Glomerular endothelial cell (primary cell): ENCODE results near the gene IFNA8. TPM values are rescaled to one million over a fixed set of nuclear protein-coding genes. Genes with fewer than 3 reads are reported as not detected.
"Not testable (repeated sequence)": the region's sequence is repeated elsewhere in the genome, so short reads cannot be mapped to it uniquely, and the experiment has no call there.

Source experiments
- DNase-seq: peaks from one replicate; pipeline ENCODE4 v3.0.0-alpha.2; 2011; ENCODE audit warnings: low read depth, low spot score; ENCODE audit errors: extremely low read depth
- total RNA-seq: library from RNA; depleted of rRNA; stranded (reverse); fragments of >200 nt; gene quantifications from 2 replicates; pipeline ENCODE4 v1.2.3, GENCODE V29; 2015

IFNA8 gene
- total RNA-seq, 1 donor from 2014 or later, result not detected

GRCh38 chr9:21415493-21416267, 6.8 kb downstream of the IFNA8 start:
- DNase-seq, result no peak

DNA sequence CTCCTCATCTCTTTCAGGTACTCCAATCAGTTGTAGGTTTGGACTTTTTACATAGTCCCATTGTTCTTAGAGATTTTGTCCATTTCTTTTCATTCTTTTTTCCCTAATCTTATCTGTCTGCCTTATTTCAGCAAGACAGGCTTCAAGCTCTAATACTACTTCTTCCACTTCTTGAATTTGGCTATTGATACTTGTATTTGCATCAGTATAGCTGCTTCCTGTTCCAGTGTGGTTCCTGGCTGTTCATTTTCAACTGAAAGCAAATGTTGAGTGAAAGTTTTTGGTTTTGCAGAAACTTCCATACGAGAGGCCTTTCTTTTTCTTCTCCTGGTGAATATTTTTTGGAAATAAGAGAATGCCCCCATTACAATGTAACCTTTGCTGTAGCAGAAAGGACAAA, 19.3 kb downstream of the IFNA8 start:
- DNase-seq, result no peak

DNA sequence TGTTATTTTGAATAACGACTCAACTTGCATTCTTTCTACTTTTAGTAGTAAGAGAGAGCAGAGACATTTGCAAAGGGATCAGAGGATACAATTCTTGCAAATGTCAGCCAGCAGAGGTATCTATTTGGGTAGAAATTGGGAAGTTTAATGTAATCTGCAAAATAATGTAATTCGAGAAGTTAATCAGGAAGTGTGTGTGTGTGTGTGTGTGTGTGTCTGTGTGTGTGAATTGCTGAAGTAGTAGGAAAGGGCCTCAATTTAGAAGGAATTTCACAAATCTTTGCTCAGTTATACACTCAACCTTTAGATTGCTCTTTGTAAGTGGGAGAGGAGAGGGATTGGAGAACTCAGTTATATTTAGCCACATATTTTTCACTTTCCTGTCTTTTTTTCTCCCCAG, 20.3 kb downstream of the IFNA8 start:
- no peak for DNase-seq

GRCh38 chr9:21432672-21433425, 23.9 kb downstream of the IFNA8 start:
- DNase-seq, result no peak

- peak; percentile 27 for DNase-seq
These were observed 25.5 kb downstream of the IFNA8 start for GRCh38 chr9:21434202-21435014.

- DNase-seq, result not testable (repeated sequence)
These were observed 26.1 kb downstream of the IFNA8 start for GRCh38 chr9:21435015-21435383.

DNA sequence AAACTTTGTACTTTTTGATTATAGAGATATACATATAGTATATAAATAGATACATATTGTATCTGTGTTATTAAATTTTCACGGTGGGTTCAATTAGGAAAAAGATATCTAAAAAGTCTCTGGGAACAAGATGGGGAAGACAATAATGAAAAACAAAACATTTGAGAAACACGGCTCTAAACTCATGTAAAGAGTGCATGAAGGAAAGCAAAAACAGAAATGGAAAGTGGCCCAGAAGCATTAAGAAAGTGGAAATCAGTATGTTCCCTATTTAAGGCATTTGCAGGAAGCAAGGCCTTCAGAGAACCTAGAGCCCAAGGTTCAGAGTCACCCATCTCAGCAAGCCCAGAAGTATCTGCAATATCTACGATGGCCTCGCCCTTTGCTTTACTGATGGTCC, 31.2 kb downstream of the IFNA8 start, which contains the start of gene IFNA1:
TSS of gene IFNA1 (plus strand) at position 301 of the 400 bp plus-strand sequence. CDS start at position 370, 69 bp downstream.
- no peak for DNase-seq

- no peak for DNase-seq
These were observed 35.1 kb downstream of the IFNA8 start for GRCh38 chr9:21443849-21444625.

DNA sequence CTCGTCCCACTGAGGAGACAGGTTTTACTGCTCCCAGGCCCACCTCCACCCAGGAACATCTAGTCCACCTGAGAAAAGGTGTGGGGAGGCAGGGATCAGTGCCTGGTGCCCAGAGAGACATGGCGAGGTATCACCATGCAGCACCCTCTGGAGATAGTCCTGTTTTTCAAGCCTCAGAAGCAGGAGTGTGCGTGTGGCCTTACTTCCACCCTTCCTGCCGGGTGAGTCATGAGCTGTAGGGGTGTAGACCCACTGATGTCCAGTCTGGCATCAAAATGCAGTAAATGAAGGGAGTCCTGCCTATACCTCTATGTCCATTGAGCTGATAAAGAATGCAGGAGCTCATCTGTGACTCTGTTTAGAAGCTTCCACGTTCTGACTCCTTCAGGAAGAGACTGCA, 40.4 kb downstream of the IFNA8 start:
- DNase-seq, result not testable (repeated sequence)

DNA sequence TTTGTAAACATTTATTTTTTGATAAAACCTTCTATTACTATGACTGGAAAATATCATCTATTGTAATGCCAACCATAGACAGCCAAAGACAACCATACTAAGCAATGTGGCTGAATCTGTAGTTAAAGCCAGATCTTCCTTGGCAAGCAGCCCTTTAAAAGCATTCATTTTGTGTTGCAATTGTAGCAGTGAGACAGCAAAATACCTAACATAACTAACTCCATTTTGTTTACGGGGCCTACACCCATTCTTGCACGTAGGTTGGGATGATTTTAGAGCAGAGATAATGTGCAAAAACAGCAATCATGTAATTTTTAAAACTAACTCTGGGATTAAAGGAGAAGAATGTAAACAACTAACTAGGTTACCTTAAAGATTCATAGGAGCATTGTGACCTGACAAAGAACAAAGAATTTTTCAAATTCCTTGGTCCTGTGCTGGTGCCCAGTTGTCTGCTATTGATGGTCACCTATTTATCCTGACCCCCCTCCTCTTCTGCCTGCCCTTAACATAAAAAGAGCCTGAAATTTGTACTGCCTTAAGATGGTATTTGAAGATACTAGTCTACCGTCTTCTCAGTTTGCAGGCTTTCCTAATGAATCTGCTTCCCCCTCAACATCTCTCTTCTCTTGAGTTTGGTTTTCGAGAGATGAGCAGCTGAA, 41.9 kb downstream of the IFNA8 start:
- DNase-seq, result no peak

- DNase-seq, result no peak
These were observed 43.8 kb downstream of the IFNA8 start for GRCh38 chr9:21452681-21453080.

GRCh38 chr9:21454149-21454548, 45.2 kb downstream of the IFNA8 start:
- DNase-seq, result no peak

DNA sequence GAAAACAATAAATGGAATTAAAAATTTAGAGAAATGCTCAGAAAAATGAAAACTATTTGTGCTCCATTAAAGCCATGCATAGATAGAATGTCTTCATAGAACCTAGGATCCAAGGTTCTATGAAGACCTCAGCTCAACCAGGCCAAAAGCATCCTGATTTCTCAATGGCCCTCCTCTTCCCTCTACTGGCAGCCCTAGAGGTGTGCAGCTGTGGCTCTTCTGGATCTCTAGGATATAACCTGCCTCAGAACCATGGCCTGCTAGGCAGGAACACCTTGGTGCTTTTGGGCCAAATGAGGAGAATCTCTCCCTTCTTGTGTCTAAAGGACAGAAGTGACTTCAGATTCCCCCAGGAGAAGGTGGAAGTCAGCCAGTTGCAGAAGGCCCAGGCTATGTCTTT, 46.4 kb downstream of the IFNA8 start:
- DNase-seq, result no peak

Other genes with a start within 250 kb of the IFNA8 start
- gene IFNA21, start 242.5 kb upstream of the IFNA8 start, total RNA-seq, result not detected in 2 replicates
- not detected in 2 replicates for gene IFNA4, start 221.5 kb upstream of the IFNA8 start, total RNA-seq
- not detected in 2 replicates for gene IFNA7, start 206.9 kb upstream of the IFNA8 start, total RNA-seq
- not detected in 2 replicates for gene IFNA10, start 202.0 kb upstream of the IFNA8 start, total RNA-seq
- gene IFNA16, start 191.8 kb upstream of the IFNA8 start, total RNA-seq, result not detected in 2 replicates
- not detected in 2 replicates for gene IFNA17, start 180.9 kb upstream of the IFNA8 start, total RNA-seq
- not detected in 2 replicates for gene IFNA14, start 169.1 kb upstream of the IFNA8 start, total RNA-seq
- not detected in 2 replicates for gene IFNA5, start 103.8 kb upstream of the IFNA8 start, total RNA-seq
- 29.3 and 31.4 TPM in 2 replicates for gene KLHL9, start 73.7 kb upstream of the IFNA8 start, total RNA-seq
- gene IFNA6, start 58.2 kb upstream of the IFNA8 start, total RNA-seq, result not detected in 2 replicates
- not detected in 2 replicates for gene IFNA13, start 41.1 kb upstream of the IFNA8 start, total RNA-seq
- gene IFNA2, start 23.7 kb upstream of the IFNA8 start, total RNA-seq, result not detected in 2 replicates
- gene IFNA1, start 31.3 kb downstream of the IFNA8 start, total RNA-seq, result not detected in 2 replicates
- 0.39 and 0.53 TPM in 2 replicates for gene IFNE, start 73.2 kb downstream of the IFNA8 start, total RNA-seq